Heart right ventricle (tissue), 16 donors: Measurements from ENCODE around the gene KCNQ1. TPM values are rescaled to one million over a fixed set of nuclear protein-coding genes. Genes with fewer than 3 reads are reported as not detected.

Experiments
- ATAC-seq, 8 donors: fragments of 200-7000 bp; cut with Tn5 transposase; one replicate each; pipeline ENCODE4 v1.9.1; 2020; ENCODE audit warnings: mild to moderate bottlenecking in 8 of 8, moderate library complexity in 8 of 8, moderate number of reproducible peaks in 1 of 8
- DNase-seq, 2 donors: peaks; one replicate each; pipeline ENCODE4 v3.0.0-alpha.2; 2020
- H3K27ac ChIP-seq, 10 donors: fragments of 200-600 bp; sonication (generic) in 2 of 10; one replicate each; pipeline versions ENCODE4 v1.5.0 to v1.8.0; 2020 to 2022; ENCODE audit warnings: mild to moderate bottlenecking in 3 of 10
- H3K27me3 ChIP-seq, 7 donors: fragments of 200-600 bp; one replicate each; pipeline ENCODE4 v1.8.0; 2021 to 2022; ENCODE audit warnings: mild to moderate bottlenecking in 2 of 7
- H3K36me3 ChIP-seq, 9 donors: fragments of 200-600 bp; sonication (generic) in 1 of 9; one replicate each; pipeline versions ENCODE4 v1.5.0 to v1.8.0; 2020 to 2022; ENCODE audit warnings: mild to moderate bottlenecking in 2 of 9
- H3K4me1 ChIP-seq, 9 donors: fragments of 200-600 bp; sonication (generic) in 1 of 9; one replicate each; pipeline versions ENCODE4 v1.5.0 to v1.8.0; 2020 to 2022; ENCODE audit warnings: mild to moderate bottlenecking in 4 of 9
- H3K4me3 ChIP-seq, 10 donors: fragments of 200-600 bp; sonication (generic) in 2 of 10; one replicate each; pipeline versions ENCODE4 v1.5.0 to v1.8.0; 2020 to 2022; ENCODE audit warnings: mild to moderate bottlenecking in 7 of 10, moderate library complexity in 2 of 10
- H3K9me3 ChIP-seq, 11 donors: fragments of 200-600 bp in 10 of 11; sonication (generic) in 2 of 11; one replicate each; pipeline versions ENCODE4 v1.5.0 to v1.8.0; 2013 to 2022; ENCODE audit warnings: mild to moderate bottlenecking in 2 of 11, control low read depth in 1 of 11, moderate library complexity in 1 of 11
- WGBS, 2 donors: extraction: QIAGEN DNeasy Blood & Tissue Kit; methylation state at CpG; one replicate each; pipeline ENCODE4 v1.1.7; 2013; ENCODE audit warnings: inconsistent platforms in 1 of 2; 5-methylcytosine and 5-hydroxymethylcytosine counted together
- intact Hi-C, 10 donors: fragments of 100-400 bp; cut with DNase I; formaldehyde crosslinking; loops; one replicate each; pipeline versions ENCODE4 v1.11.1 to v1.14.2; 2022
- polyA plus RNA-seq, 2 donors: library from polyadenylated mRNA; stranded (reverse); fragments of 200-250 nt; gene quantifications; one replicate each; pipeline ENCODE4 v1.2.3, GENCODE V29; 2013
- total RNA-seq, 10 donors: library from RNA; stranded (reverse); fragmentation: NEBNext Ultra II Directional in 3 of 10; extraction: Animal tissue kit (Norgen Biotek cat#: 25700) in 3 of 10; gene quantifications; one replicate each; pipeline versions ENCODE4 v1.2.1 to v1.2.4, GENCODE V29; 2021 to 2023
- TF ChIP-seq, protein P1 (sequence below), 9 donors: fragments of 200-600 bp; sonication (generic) in 2 of 9; IDR thresholded peaks; one replicate each; pipeline versions ENCODE4 v1.5.0 to v1.8.0; 2021 to 2022; ENCODE audit warnings: antibody characterized with exemption in 9 of 9, mild to moderate bottlenecking in 5 of 9, moderate library complexity in 1 of 9
- donor health status: Arrhythmogenic right ventricular cardiomyopathy.
- donor health status: ischemic (EF 13 %, LVEDD 7.1; RV severe dilation, severe dysfunction).
- donor health status: healthy with polysubstance abuse.
- donor health status: DM: no; HTN: yes; CAD: no.
- donor health status: DM: no; HTN: no; CAD: no.
- donor health status: ischemic (EF 25% LVEDD 6.9; RV normal size, moderate dysfunction).
- donor health status: ischemic (EF 25% LVEDD 5.7; RV mildly dilated, moderate dysfunction).
- donor health status: healthy.
- donor health status: DM: yes; HTN: yes; CAD: no.
- donor health status: Ischemic cardiomyopathy.
- donor health status: ischemic (EF 35%, LVEDD 5.7; RV mildly dilated, moderate dysfunction).
- donor health status: nonischemic (EF 11% LVEDD 7.7; RV severe dilation, severe dysfunction).
- donor health status: DM: yes; HTN: yes; CAD: no.
- donor health status: PGD.
- donor health status: ischemic (EF 29% LVEDD 5.4; RV normal size, mild dysfunction).
- donor health status: nonischemic (EF 23%, LVEDD 6.1; RV moderate dilation, normal function).

Gene KCNQ1
- total and polyA plus RNA-seq, 12 donors, result 19.9 to 48.2 (median 33.7) TPM

DNA sequence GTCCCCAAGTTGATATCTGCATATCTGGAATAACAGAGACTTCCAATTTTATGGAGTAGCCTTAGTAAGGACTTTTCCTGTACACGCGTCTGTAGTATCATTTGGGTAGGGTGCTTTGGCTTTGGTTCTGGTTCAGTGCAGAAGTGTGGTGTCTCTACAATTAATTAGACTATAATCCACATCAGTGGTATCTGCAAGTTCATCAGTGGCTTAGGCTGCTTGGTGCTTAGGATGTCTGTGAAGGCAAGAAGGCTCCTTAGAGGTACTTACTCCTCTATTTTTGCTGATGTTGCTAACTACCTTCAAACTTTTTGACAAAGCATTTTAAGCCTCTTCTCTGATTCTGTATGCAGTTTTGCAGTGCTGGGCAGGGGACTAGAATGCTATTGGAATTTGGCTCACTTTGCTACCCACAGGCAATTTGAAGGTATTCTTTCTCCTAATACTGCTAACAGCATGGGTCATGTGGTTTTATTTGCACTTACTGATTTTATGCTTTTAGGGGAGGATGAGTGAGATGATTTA is 205.6 kb downstream of the KCNQ1 start:
- intact Hi-C loops, result no loop called here
- Histone ChIP-seq H3K9me3 (peaks cover 0 to 100% (median 44%) of the 10 kb centered on the region in 11 donors), H3K27me3 (no peaks in the 10 kb centered on the region), H3K4me3 (no peak overlapping the region), H3K4me1 (peaks cover 0 to 15% (median 0%) of the 10 kb centered on the region in 9 donors), H3K27ac (no peak overlapping the region), H3K36me3 (peaks cover 0 to 7% (median 0%) of the 10 kb centered on the region in 9 donors)
- WGBS, 2 donors, result 99% methylated on average over 2 of the region's 2 CpGs
- TF ChIP-seq, protein P1, sequence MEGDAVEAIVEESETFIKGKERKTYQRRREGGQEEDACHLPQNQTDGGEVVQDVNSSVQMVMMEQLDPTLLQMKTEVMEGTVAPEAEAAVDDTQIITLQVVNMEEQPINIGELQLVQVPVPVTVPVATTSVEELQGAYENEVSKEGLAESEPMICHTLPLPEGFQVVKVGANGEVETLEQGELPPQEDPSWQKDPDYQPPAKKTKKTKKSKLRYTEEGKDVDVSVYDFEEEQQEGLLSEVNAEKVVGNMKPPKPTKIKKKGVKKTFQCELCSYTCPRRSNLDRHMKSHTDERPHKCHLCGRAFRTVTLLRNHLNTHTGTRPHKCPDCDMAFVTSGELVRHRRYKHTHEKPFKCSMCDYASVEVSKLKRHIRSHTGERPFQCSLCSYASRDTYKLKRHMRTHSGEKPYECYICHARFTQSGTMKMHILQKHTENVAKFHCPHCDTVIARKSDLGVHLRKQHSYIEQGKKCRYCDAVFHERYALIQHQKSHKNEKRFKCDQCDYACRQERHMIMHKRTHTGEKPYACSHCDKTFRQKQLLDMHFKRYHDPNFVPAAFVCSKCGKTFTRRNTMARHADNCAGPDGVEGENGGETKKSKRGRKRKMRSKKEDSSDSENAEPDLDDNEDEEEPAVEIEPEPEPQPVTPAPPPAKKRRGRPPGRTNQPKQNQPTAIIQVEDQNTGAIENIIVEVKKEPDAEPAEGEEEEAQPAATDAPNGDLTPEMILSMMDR (IDR thresholded peaks at IDR 0.05), result no peak
- DNase-seq, result no peak
- no peak for ATAC-seq

DNA sequence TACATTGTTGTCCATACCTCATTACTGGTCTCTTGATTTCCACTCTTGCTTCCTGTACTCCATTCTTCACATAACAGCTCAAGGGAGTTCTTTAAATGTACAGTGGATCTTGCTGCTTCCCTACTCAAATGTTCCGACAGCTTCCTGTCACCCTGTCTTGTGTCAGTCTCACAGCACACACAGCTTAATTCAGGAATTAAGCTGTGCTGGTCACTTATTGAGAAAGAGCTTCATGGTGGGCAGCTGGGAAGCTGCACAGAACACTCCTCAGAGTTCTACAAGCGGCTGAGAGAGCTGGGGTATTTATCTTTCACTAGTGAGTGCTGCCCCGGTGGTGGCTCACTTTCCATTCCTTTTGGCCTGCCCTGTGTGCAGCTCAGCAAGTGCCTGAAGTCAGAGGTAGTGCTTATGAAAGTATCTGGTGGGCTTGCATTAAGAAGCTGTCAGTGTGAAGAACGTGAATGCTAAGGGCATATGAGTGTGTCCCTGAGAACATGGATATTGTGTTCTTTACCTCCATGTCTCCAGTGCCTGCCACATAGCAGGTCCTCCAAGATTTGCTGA is 206.3 kb downstream of the KCNQ1 start:
- Histone ChIP-seq H3K27me3 (no peaks in the 10 kb centered on the region), H3K27ac (peak overlapping the region in 1 of 10 donors; percentile 29), H3K4me3 (no peak overlapping the region), H3K9me3 (peaks cover 0 to 98% (median 42%) of the 10 kb centered on the region in 11 donors), H3K36me3 (peaks cover 0 to 7% (median 0%) of the 10 kb centered on the region in 9 donors), H3K4me1 (peaks cover 0 to 15% (median 0%) of the 10 kb centered on the region in 9 donors)
- ATAC-seq, result no peak
- WGBS, 2 donors, result 88 to 90% methylated on average over 4 of the region's 4 CpGs
- no peak for DNase-seq
- TF ChIP-seq, protein P1 (IDR thresholded peaks at IDR 0.05), result no peak
- intact Hi-C loops, result no loop called here

DNA sequence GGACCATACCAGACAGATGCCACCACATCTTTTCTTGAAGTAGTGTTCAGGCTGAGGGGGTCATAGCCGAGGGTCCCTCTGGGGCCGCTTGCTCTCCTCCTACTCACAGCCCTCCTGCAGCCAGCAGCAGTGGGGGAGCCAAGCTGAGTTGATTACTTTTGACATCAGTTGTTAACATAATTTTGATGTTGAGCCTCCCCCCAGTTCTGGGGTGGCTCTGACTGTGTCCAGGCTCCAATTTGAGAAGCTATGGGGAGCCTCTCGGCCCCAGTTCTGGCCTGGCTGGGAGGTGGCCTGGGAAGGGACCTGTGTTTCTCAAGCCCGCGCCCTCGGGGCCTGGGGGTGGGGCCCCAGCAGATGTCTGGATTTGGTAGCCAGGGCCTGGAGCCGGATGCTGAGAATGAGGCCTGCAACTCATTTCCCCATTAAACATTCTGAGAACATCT is 207.0 kb downstream of the KCNQ1 start:
- H3K9me3 ChIP-seq, result peaks cover 0 to 97% (median 37%) of the 10 kb centered on the region in 11 donors
- no peak for DNase-seq

More for the DNA sequence above, 207.0 kb downstream of the KCNQ1 start:
- Histone ChIP-seq H3K4me1 (peaks cover 0 to 15% (median 0%) of the 10 kb centered on the region in 9 donors), H3K4me3 (no peak overlapping the region), H3K27me3 (no peaks in the 10 kb centered on the region), H3K27ac (peak overlapping the region in 4 of 10 donors; percentile 29 to 47 (median 41)), H3K36me3 (peaks cover 0 to 7% (median 0%) of the 10 kb centered on the region in 9 donors)
- intact Hi-C loops, result no loop called here
- TF ChIP-seq, protein P1 (IDR thresholded peaks at IDR 0.05), result no peak
- 81 to 83% methylated on average over 7 of the region's 7 CpGs for WGBS, 2 donors
- ATAC-seq, result peak in 6 of 8 donors; percentile 41 to 71 (median 64)
